Keratinocyte (primary cell): Measurements from ENCODE around the gene HEPHL1. TPM values are rescaled to one million over a fixed set of nuclear protein-coding genes. Genes with fewer than 3 reads are reported as not detected.
A peak's percentile ranks its signal among the peaks of the same experiment; 100 is the strongest.

Experiments
- DNase-seq: peaks from one replicate; pipeline ENCODE4 v3.0.0-alpha.2; 2011; ENCODE audit warnings: low read depth, missing footprints, low spot score
- FAIRE-seq: peaks from 2 replicates; lab custom pipeline; 2011; peaks lifted over from hg19 to GRCh38; lab: Jason Lieb, UNC
- H2AFZ ChIP-seq: 2 replicates; pipeline ENCODE4 v1.6.0; 2012; ENCODE audit warnings: low read length, control low read depth, inconsistent platforms; ENCODE audit not compliant: control insufficient read depth
- H3K27ac ChIP-seq: 2 replicates; pipeline ENCODE4 v1.5.1; 2011; ENCODE audit warnings: low read length; ENCODE audit not compliant: control insufficient read depth, insufficient read depth
- H3K27me3 ChIP-seq: 3 replicates; pipeline ENCODE4 v1.6.0; 2011; ENCODE audit warnings: low read length; ENCODE audit not compliant: control insufficient read depth, insufficient read depth; ENCODE audit errors: extremely low read depth
- H3K36me3 ChIP-seq, 2 experiments: 2 replicates in 1 of 2; 3 replicates in 1 of 2; pipeline ENCODE4 v1.5.1; 2011; ENCODE audit warnings: low read length in 2 of 2, mild to moderate bottlenecking in 1 of 2; ENCODE audit not compliant: control insufficient read depth in 2 of 2, insufficient read depth in 2 of 2; ENCODE audit errors: extremely low read depth in 1 of 2
- H3K4me1 ChIP-seq: 3 replicates; pipeline ENCODE4 v1.5.1; 2011; ENCODE audit warnings: low read length; ENCODE audit not compliant: control insufficient read depth, insufficient read depth; ENCODE audit errors: extremely low read depth
- H3K4me2 ChIP-seq: 3 replicates; pipeline ENCODE4 v1.6.0; 2011; ENCODE audit warnings: low read depth, low read length; ENCODE audit not compliant: control insufficient read depth, insufficient read depth; ENCODE audit errors: extremely low read depth
- H3K4me3 ChIP-seq, 3 experiments: fragments of 200-600 bp in 1 of 3; sonication (generic) in 1 of 3; 2 replicates in 2 of 3; 3 replicates in 1 of 3; pipeline ENCODE4 v1.5.1; 2011 to 2016; ENCODE audit warnings: low read length in 3 of 3, mild to moderate bottlenecking in 3 of 3, control low read depth in 2 of 3, inconsistent platforms in 1 of 3, low read depth in 1 of 3, mixed read lengths in 1 of 3, mixed run types in 1 of 3, moderate library complexity in 1 of 3; ENCODE audit not compliant: control insufficient read depth in 2 of 3, insufficient read depth in 2 of 3; ENCODE audit errors: extremely low read depth in 1 of 3
- H3K79me2 ChIP-seq: 2 replicates; pipeline ENCODE4 v1.6.0; 2012; ENCODE audit warnings: low read length; ENCODE audit not compliant: control insufficient read depth, insufficient read depth
- H3K9ac ChIP-seq: 3 replicates; pipeline ENCODE4 v1.6.0; 2011; ENCODE audit warnings: low read length; ENCODE audit not compliant: control insufficient read depth, insufficient read depth; ENCODE audit errors: extremely low read depth
- H3K9me1 ChIP-seq: 3 replicates; pipeline ENCODE4 v1.6.0; 2011; ENCODE audit warnings: low read length; ENCODE audit not compliant: control insufficient read depth, insufficient read depth; ENCODE audit errors: extremely low read depth
- H3K9me3 ChIP-seq: 2 replicates; pipeline ENCODE4 v1.5.1; 2012; ENCODE audit warnings: low read depth, low read length; ENCODE audit not compliant: control insufficient read depth
- H4K20me1 ChIP-seq: 3 replicates; pipeline ENCODE4 v1.6.0; 2011; ENCODE audit warnings: low read length; ENCODE audit not compliant: control insufficient read depth, insufficient read depth; ENCODE audit errors: extremely low read depth
- EZH2 ChIP-seq: IDR thresholded peaks from one replicate; pipeline ENCODE4 v1.6.1; 2012; ENCODE audit warnings: inconsistent platforms, mild to moderate bottlenecking, low read length, moderate library complexity
- dilution Hi-C: fragments of 300-500 bp; cut with MboI; formaldehyde crosslinking; loops from one replicate; pipeline ENCODE4 v1.7.0; 2020; ENCODE audit warnings: low sequenced_read_pairs; ENCODE audit not compliant: extremely low pct_ligation_motif_present
- polyA plus RNA-seq, 5 experiments: library from polyadenylated mRNA; depleted of rRNA in 3 of 5; stranded (reverse) in 3 of 5; stranded (forward) in 1 of 5; unstranded in 1 of 5; fragments of >200 nt; gene quantifications; 1 replicate in 1 of 5; 2 replicates in 3 of 5; 3 replicates in 1 of 5; pipeline versions ENCODE4 v1.2.1 to v1.2.3, GENCODE V29; 2011 to 2012; ENCODE audit warnings: missing spikeins in 2 of 5, low read depth in 1 of 5, low replicate concordance in 1 of 5
- TF ChIP-seq, protein P1 (sequence below), 3 experiments: IDR thresholded peaks in 1 of 3; conservative IDR thresholded peaks in 1 of 3; optimal IDR thresholded peaks in 1 of 3; 2 replicates in 2 of 3; 3 replicates in 1 of 3; pipeline versions ENCODE3 to v1.5.1; 2011; ENCODE audit warnings: low read length in 3 of 3, mild to moderate bottlenecking in 3 of 3, moderate library complexity in 2 of 3, control low read depth in 1 of 3, inconsistent platforms in 1 of 3; ENCODE audit not compliant: insufficient read depth in 2 of 3; ENCODE audit errors: extremely low read depth in 1 of 3

Gene HEPHL1
- polyA plus RNA-seq, 1 donor (not counting 4 experiments of a cell fraction or from before 2014, with no cell fraction given): 138 TPM

DNA sequence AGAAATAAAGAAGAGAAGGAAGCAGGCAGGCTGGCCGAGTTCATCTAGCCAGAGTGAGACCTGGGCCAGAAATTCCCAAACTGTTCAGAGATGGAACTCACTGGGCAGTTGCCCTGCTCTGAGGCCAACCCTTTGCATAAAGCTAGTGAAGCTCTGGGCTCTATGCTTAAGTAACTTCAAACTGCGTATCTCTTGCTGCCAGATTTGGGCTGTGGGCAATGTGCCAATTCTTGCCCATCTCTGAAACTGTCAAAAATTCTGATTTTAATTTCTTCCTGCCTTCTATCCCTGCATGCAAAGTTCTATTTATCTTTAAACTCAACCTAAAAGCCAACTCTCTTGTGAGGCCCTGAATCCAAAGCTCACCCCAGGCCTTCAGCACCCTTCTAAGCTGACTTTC lies 36.2 kb upstream of the HEPHL1 start:
- Histone ChIP-seq H3K4me1 (peaks cover 17% of the 10 kb centered on the region), H3K9ac (no peak overlapping the region), H4K20me1 (no peaks in the 10 kb centered on the region), H3K4me2 (no peak overlapping the region), H2AFZ (no peak overlapping the region), H3K9me3 (no peaks in the 10 kb centered on the region), H3K36me3 (no peaks in the 10 kb centered on the region), H3K4me3 (no peak overlapping the region), H3K27me3 (no peaks in the 10 kb centered on the region), H3K9me1 (no peaks in the 10 kb centered on the region), H3K27ac (no peak overlapping the region), H3K79me2 (no peaks in the 10 kb centered on the region)
- FAIRE-seq: no peak
- TF ChIP-seq EZH2: no peak
- TF ChIP-seq, protein P1, sequence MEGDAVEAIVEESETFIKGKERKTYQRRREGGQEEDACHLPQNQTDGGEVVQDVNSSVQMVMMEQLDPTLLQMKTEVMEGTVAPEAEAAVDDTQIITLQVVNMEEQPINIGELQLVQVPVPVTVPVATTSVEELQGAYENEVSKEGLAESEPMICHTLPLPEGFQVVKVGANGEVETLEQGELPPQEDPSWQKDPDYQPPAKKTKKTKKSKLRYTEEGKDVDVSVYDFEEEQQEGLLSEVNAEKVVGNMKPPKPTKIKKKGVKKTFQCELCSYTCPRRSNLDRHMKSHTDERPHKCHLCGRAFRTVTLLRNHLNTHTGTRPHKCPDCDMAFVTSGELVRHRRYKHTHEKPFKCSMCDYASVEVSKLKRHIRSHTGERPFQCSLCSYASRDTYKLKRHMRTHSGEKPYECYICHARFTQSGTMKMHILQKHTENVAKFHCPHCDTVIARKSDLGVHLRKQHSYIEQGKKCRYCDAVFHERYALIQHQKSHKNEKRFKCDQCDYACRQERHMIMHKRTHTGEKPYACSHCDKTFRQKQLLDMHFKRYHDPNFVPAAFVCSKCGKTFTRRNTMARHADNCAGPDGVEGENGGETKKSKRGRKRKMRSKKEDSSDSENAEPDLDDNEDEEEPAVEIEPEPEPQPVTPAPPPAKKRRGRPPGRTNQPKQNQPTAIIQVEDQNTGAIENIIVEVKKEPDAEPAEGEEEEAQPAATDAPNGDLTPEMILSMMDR (optimal IDR thresholded peaks at IDR 0.05 in 1 of 3, IDR thresholded peaks at IDR 0.05 in 1 of 3, conservative IDR thresholded peaks at IDR 0.05 in 1 of 3; ENCODE audit: extremely low read depth in 1 of 3, insufficient read depth in 2 of 3, low read length in 3 of 3): no peak
- dilution Hi-C loops: no loop called here
- no peak for DNase-seq

- Histone ChIP-seq H3K27ac (peak overlapping the region; percentile 44), H2AFZ (no peak overlapping the region), H4K20me1 (no peaks in the 10 kb centered on the region), H3K36me3 (no peaks in the 10 kb centered on the region), H3K4me1 (peaks cover 17% of the 10 kb centered on the region), H3K9me3 (no peaks in the 10 kb centered on the region), H3K4me3 (no peak overlapping the region), H3K9ac (no peak overlapping the region), H3K79me2 (no peaks in the 10 kb centered on the region), H3K9me1 (no peaks in the 10 kb centered on the region), H3K4me2 (peak overlapping the region; percentile 52), H3K27me3 (no peaks in the 10 kb centered on the region)
- TF ChIP-seq EZH2: no peak
- TF ChIP-seq, protein P1 (optimal IDR thresholded peaks at IDR 0.05 in 1 of 3, IDR thresholded peaks at IDR 0.05 in 1 of 3, conservative IDR thresholded peaks at IDR 0.05 in 1 of 3; ENCODE audit: extremely low read depth in 1 of 3, insufficient read depth in 2 of 3, low read length in 3 of 3): no peak
- peak; percentile 79 for FAIRE-seq
- DNase-seq: no peak
- dilution Hi-C loops: no loop called here
Observed at GRCh38 chr11:93986716-93987115, 34.4 kb upstream of the HEPHL1 start.
